ACHN (cell line): ENCODE measurements around the gene G6PC3.
"Not testable (repeated sequence)": the region's sequence is repeated elsewhere in the genome, so short reads cannot be mapped to it uniquely, and the experiment has no call there.

ENCODE experiments used
- DNase-seq: peaks from one replicate; pipeline ENCODE4 v3.0.0-alpha.2; 2015
- in situ Hi-C: cut with HindIII; loops from 2 replicates; pipeline ENCODE4 v1.10.0; 2017; ENCODE audit warnings: low sequenced_read_pairs, low pct_ligation_motif_present, low pct_unique_long_range_greater_than_20kb

The G6PC3 gene

DNA sequence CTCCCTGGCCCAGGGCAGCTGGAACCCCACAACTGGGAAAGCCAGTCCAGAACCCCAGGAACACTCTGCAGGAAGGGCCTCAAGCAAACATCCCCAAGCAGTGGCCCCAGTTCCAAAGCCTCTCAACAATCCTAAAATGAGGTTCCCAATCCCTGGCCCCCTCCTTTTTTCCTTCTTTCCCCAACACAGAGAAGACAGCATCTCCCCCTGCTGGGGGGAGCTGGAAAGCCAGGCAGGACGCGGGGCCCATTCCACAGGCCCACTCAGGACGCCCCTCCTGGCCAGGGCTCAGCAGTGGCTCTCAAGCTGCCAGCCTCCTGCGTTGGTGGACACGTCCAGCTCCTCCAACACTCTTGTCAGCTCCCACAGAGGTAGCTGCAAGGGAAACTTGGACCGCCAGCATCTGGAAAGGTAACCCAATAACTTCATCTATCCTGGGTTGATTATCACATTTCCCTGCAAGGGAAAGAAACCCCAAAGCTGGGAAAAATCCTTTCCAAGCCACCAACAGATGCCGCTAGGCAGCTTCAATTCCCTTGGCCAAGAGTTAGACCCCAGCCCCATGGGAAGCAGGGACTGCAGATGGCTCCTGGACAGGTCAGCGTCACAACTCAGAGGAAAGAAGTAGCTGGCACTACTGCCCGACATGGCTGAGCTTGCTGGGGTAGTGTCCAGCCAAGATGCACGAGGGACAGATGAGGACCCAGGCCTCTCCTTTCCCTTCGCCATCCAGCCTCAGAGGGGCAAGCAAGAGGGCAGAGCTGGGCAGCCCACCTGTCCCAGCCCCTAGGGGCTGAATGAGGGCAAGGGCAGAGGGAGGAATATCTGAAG is 45.3 kb downstream of the G6PC3 start:
- in situ Hi-C loops = no loop called here
- peak; percentile 56 for DNase-seq

DNA sequence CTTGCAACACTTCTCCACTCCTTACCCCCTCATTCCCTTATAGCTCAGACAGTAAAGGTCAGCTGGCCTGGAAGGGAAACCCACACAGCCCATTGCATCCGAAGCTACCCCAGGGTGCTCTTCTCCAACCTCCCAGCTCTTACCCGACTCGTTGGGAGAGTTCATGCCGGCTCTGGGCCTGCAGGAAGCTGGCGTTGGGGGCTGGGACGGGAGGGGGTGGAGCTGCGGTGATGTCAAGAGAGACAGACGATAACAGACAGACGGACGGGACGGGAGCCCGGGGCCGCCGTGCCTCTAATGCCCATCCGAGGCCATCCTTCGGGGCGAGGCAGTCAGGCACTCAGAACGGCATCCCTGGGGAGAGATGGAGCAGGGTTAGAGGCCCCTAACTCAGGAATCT is 46.8 kb downstream of the G6PC3 start:
- DNase-seq = no peak
- in situ Hi-C loops = no loop called here

DNA sequence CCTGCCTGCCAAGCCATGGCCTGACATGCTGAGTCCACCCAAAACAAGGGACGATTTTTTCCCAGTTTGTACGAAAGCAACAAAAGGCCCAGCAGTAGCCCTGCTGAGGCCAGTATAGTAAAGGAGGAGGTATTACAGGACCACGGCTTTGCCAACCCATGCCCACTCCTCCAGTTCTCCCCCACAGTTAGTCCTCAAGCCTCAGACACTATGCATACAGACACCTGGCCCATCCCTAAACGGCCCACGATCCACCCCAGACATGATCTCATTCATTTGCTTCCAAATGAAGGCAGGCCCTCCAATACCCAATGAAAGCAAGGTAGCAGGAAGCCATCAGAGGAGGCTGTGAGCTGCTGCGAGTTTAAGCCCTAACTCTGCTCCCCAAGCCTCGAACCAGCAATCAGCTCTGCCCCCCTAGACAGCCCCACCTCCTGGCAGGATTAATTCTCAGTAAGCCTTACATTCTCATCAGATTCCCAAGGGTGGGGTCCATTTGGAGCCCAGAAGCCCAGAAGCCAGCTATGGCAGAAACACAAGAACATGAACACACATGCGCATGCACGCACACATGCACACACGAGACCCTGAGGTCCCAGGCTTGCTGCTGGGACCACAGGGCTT is 48.0 kb downstream of the G6PC3 start:
- in situ Hi-C loops = no loop called here
- no peak for DNase-seq

DNA sequence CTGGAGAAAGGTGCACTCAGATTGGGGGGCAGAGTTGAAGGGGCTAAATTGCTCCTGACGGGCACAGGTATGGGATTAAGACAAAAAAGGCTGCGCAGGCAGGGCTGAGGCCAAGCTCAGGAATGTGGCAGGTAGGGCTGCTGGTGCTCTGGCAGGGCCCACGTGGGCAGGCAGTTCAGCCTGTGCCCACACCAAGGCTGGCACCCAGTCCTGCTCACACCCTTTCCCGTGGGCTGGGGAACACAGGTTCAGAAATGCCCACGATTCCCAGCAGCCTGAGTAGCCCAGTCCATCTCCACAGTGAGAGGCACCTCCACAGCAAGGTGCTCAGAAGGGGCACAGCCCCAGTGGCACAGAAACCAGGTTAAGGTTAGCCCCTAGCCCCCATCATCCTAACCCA is 48.5 kb downstream of the G6PC3 start:
- in situ Hi-C loops = no loop called here
- no peak for DNase-seq

DNA sequence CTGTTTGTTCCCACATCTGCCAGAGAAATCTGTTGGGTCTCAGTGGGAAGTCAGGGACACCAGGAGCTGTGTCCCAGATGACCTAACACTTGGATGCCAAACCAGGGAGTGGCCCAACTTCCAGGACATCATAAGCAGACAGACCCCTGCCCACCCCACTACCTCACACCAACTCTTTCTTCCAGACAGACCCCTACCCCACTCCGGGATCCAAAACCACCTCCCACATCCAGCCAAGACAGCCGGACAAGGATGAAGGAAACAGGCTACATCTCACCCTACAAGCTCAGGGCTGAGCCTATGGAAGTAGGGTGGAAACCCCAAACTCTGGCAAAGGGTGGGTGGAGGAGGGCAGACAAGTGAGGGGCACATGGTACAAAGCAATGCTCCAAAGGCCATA is 49.3 kb downstream of the G6PC3 start:
- in situ Hi-C loops = no loop called here
- DNase-seq = no peak

DNA sequence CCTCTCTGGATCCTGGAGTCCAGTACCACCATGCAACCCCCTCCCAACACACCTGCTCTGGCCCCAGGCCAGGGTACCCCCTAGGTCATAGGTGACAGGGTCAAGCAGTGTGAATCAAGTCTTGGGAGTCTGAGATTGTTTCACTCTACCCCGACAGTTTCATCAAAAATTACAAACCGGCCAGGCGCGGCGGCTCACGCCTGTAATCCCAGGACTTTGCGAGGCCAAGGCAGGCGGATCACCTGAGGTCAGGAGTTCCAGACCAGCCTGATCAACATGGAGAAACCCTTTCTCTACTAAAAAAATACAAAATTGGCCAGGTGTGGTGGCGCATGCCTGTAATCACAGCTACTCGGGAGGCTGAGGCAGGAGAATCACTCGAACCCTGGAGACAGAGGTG is 49.7 kb downstream of the G6PC3 start:
- in situ Hi-C loops = not testable (repeated sequence)

DNA sequence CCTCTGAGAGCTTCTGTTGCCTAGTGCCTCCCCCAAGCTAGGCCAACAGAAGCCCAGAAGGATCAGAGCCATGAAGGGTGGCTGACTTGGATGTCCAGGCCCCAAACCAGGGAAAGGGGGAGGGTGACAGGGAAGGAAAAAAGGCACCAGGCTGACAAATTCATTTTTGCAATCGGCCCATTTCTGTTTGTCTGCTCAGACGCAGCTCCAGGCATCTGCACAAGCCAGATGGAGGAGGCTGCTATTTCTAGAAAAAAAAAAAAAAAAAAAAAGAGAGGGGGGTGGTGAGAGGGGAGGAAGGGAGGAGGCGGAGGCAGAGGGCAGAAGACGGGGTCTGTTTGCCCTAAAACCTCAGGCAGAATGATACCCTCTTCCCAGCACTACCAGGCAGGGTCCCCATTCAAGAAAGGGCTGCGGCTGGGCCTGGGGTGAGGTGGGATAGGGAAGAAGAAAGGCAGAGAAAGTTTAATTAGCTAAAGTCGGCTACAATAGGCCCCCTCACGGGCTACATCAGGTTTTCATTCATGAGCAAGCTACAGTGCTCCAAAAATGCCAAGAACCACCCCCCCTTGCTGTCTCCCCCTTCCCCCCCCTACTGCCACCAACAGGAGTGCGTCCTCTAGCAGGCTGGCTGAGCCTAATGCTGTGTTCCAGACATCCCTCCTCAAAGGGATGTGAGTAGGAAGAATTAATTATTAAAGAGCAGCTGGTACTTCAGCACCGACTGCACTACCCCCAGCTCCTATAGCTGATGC is 50.5 kb downstream of the G6PC3 start:
- DNase-seq = no peak
- in situ Hi-C loops = no loop called here

More for the DNA sequence above, 49.7 kb downstream of the G6PC3 start:
- DNase-seq = not testable (repeated sequence)

DNA sequence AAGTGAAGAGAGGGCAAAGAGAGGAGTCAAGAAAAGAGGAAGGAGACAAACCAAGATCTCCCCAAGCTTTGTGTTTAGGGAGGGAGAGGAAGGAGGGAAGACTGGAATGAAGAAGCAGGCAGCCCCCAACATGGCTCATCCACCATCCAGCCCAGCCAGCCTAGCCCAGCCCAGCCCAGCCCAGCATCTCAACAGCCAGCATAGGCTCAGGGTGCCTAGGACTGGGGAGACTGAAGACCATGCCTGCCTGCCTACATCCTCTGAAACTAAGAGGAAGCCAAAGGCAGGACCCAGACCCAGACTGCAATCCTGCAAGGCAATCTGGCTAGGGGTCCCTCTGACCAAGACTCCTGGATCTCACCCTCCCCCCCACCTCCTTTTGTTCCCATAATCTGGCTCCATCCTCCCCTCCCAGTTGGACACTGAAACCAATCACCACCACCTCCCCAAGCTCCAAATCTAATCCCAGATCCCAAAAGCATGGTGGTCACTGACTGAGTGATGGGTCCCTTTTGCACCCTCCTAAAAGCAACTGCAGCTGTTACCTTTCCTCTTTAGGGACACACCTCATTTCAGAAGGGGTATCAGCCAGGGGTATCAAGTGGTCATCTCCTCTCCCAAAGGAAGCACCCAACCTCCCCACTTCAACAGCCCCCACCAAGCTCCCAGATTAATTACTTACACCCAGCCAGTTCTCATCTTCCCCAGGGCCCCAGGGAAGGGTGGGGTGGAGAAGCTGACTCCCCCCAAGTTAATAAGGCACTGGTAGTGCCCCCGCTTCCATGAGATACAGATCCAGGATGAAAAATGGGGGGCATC is 51.7 kb downstream of the G6PC3 start:
- in situ Hi-C loops = no loop called here
- no peak for DNase-seq

DNA sequence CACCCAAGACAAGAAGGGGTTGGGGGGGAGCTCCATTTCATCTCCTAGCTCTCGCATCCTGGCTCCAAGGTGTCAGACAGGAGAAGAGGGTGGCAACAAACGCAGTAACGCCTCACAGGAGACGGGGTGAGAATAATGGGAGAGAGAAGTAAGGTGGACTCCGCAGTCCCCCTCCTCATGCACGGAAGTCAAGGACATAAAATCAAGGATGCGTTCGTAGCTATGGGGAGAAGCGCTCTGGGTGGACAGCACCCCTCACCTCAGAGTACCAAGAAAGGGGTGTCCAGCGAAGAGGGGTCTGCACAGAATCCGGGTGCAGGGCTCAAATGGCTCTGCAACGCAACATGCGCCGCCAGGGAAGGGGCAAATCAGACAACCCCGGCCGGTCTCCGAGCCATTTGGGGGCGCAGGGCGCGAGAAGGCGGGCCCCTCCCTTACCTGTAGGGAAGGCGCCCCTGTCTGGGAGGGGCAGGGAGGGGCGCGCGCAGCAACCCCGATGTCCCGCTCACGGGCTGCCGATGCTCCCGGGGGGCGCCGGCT is 52.4 kb downstream of the G6PC3 start:
- no peak for DNase-seq
- in situ Hi-C loops = no loop called here

DNA sequence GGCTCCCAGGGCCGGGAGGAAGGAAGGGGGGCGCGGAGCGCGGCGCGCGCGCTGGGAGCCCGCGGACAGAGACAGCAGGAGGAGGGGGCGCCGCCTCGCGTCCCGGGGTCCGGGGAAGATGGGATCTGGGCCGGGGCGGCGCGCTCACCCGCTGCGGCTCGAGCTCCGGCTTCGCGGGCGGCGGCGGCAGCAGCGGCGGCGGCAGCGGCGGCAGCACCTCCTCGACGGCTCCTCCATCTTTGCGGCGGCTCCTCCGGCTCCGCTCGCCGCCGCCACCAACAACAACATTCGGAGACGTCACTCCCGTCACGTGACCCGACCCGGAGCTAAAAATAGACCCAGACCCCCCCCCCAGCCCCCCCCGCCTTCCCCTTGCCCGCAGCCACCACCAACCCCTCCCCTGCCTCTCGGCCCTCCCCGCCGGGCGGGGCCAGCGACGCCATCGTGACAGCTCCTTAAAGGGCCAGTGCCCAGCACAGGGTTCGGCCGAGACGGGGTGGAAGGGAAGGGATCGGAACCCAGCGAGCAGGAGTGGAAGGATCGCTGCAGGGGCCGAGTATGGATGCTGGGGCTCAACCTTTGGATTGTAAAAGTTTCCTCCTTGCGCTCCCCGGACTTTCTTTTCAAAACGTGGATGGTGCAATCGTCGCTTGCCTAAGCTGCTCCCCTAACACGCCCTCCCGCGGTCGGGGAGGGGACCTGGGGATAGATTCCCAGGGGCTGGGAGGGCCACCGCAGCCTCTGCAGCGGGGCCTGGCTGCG is 53.0 kb downstream of the G6PC3 start, which contains the start of gene HDAC5:
TSS of gene HDAC5 (minus strand) at position 286 of the 762 bp plus-strand sequence. CDS start 6,126 bp downstream, outside the sequence.
- in situ Hi-C loops = no loop called here
- peak; percentile 95 for DNase-seq

DNA sequence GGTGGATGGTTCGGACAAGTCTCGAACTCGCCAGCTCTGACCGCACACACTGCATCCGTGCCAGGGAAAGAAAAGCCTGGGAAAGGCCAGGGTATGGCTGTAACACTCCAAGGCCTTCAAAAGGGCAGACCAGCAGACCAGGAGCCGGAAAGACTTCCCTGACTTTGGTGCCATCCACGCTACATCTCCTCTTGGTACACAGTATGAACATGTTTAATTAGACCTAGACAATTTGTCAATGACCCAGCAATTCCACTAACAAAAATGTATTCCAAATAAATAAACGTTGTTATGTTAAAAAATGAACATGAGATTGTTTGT is 53.5 kb downstream of the G6PC3 start:
- DNase-seq = no peak
- in situ Hi-C loops = no loop called here
